ENCODE results near the gene TGFB1I1.

TGFB1I1 gene

DNA sequence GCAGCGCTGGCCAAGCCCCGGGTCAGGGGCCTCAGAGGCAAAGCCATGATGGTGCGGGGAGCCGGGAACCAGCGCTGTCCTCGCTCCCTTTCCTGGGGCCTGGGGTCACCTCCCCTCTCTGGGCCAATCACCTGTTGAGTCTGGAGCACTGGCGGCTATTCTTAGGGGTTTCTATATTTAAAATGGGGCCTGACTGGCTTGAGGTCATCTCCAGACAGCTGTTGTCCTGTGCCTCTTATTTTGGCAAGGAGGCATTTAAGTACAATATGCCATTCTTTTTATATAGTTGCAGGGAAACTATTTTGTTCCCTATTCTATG, 43.7 kb upstream of the TGFB1I1 start, which contains the start of gene COX6A2:
Gene COX6A2 (minus strand): TSS at position 82 of the 319 bp plus-strand sequence. CDS start 35 bp downstream, at position 47.
- Histone ChIP-seq H3K36me3 (replicated peaks; ENCODE audit: low read depth, low read length) (no peaks in the 10 kb centered on the region), H3K4me1 (ENCODE audit: low read length) (no peaks in the 10 kb centered on the region), H4K20me1 (ENCODE audit: insufficient read depth, low read length) (no peaks in the 10 kb centered on the region), H3K4me3 (ENCODE audit: low read length) (no peak within 1 kb of the TSS), H3K27ac (ENCODE audit: low read length) (no peak within 1 kb of the TSS), H3K79me2 (ENCODE audit: low read length) (no peaks in the 10 kb centered on the region), H3K9ac (ENCODE audit: low read length) (no peak within 1 kb of the TSS), H2AFZ (ENCODE audit: low read depth, low read length) (no peak within 1 kb of the TSS), H3K4me2 (ENCODE audit: low read length) (no peak within 1 kb of the TSS), H3K9me3 (ENCODE audit: insufficient read depth, low read length) (no peaks in the 10 kb centered on the region), H3K27me3 (ENCODE audit: low read depth, low read length) (no peaks in the 10 kb centered on the region)
- no peak for TF ChIP-seq EZH2phosphoT487 (IDR thresholded peaks at IDR 0.05; ENCODE audit: low read depth)
- TF ChIP-seq, protein P1, sequence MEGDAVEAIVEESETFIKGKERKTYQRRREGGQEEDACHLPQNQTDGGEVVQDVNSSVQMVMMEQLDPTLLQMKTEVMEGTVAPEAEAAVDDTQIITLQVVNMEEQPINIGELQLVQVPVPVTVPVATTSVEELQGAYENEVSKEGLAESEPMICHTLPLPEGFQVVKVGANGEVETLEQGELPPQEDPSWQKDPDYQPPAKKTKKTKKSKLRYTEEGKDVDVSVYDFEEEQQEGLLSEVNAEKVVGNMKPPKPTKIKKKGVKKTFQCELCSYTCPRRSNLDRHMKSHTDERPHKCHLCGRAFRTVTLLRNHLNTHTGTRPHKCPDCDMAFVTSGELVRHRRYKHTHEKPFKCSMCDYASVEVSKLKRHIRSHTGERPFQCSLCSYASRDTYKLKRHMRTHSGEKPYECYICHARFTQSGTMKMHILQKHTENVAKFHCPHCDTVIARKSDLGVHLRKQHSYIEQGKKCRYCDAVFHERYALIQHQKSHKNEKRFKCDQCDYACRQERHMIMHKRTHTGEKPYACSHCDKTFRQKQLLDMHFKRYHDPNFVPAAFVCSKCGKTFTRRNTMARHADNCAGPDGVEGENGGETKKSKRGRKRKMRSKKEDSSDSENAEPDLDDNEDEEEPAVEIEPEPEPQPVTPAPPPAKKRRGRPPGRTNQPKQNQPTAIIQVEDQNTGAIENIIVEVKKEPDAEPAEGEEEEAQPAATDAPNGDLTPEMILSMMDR (IDR thresholded peaks at IDR 0.05; ENCODE audit: low read depth, low read length): no peak

DNA sequence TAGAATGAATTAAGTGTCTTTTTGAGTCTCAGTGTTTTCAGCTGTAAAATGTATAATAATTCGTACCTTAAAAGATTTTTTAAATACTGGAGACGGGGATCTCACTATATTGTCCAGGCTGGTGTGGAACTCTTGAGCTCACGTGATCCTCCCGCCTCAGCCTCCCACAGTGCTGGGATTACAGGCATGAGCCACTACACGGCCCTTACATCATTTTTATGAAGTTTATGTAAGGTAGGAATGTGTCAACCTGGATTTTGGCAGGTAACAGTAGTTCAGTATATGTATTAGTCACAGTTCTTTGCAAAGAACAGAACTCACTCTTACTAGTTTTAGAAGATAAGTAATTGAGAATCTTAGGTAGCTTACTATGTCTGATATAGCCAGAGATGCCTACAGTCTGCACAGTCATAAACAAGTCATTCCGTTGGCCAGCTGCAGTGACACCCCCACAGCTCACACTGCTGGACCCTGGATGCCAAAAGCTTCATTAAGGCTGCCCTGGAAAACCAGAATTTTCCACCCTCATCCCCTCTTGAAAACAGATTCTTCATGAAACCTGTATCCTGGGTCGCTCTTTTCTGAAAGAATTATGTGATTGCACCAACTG, 43.2 kb upstream of the TGFB1I1 start:
- no peak overlapping the region for H2AFZ ChIP-seq (ENCODE audit: low read depth, low read length)
- H3K9me3 ChIP-seq (ENCODE audit: insufficient read depth, low read length): no peaks in the 10 kb centered on the region
- H3K4me3 ChIP-seq (ENCODE audit: low read length): no peak overlapping the region
- no peak overlapping the region for H3K4me2 ChIP-seq (ENCODE audit: low read length)
- H3K27ac ChIP-seq (ENCODE audit: low read length): no peak overlapping the region
- H3K27me3 ChIP-seq (ENCODE audit: low read depth, low read length): no peaks in the 10 kb centered on the region
- no peaks in the 10 kb centered on the region for H3K4me1 ChIP-seq (ENCODE audit: low read length)
- H3K79me2 ChIP-seq (ENCODE audit: low read length): no peaks in the 10 kb centered on the region
- TF ChIP-seq, protein P1 (IDR thresholded peaks at IDR 0.05; ENCODE audit: low read depth, low read length): no peak
- TF ChIP-seq EZH2phosphoT487 (IDR thresholded peaks at IDR 0.05; ENCODE audit: low read depth): no peak
- no peaks in the 10 kb centered on the region for H3K36me3 ChIP-seq (replicated peaks; ENCODE audit: low read depth, low read length)
- no peak overlapping the region for H3K9ac ChIP-seq (ENCODE audit: low read length)
- no peaks in the 10 kb centered on the region for H4K20me1 ChIP-seq (ENCODE audit: insufficient read depth, low read length)

DNA sequence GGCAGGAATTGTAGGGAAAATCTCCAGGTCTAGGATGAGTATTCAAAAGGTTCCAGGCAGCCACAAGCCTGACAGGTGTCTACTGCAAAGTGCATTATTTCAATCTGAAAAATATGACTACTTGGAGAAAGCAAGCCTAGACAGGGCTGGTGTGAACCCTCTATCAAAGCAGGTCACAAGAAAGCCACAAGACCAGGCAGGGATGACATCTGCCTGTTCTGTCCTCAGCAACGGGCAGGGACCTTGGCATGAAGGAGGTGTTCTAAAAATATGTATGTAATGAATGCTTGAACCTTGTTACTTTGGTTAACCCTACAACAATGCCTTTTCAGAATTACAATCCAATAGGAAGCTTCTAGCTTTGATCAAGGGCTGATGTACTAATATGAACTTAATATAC, 42.6 kb upstream of the TGFB1I1 start:
- no peaks in the 10 kb centered on the region for H4K20me1 ChIP-seq (ENCODE audit: insufficient read depth, low read length)
- no peak overlapping the region for H3K4me2 ChIP-seq (ENCODE audit: low read length)
- H2AFZ ChIP-seq (ENCODE audit: low read depth, low read length): no peak overlapping the region
- no peaks in the 10 kb centered on the region for H3K36me3 ChIP-seq (replicated peaks; ENCODE audit: low read depth, low read length)
- H3K79me2 ChIP-seq (ENCODE audit: low read length): no peaks in the 10 kb centered on the region
- H3K4me1 ChIP-seq (ENCODE audit: low read length): no peaks in the 10 kb centered on the region
- H3K9ac ChIP-seq (ENCODE audit: low read length): no peak overlapping the region
- no peak overlapping the region for H3K4me3 ChIP-seq (ENCODE audit: low read length)
- H3K27ac ChIP-seq (ENCODE audit: low read length): no peak overlapping the region
- TF ChIP-seq, protein P1 (IDR thresholded peaks at IDR 0.05; ENCODE audit: low read depth, low read length): no peak
- TF ChIP-seq EZH2phosphoT487 (IDR thresholded peaks at IDR 0.05; ENCODE audit: low read depth): no peak
- H3K9me3 ChIP-seq (ENCODE audit: insufficient read depth, low read length): no peaks in the 10 kb centered on the region
- H3K27me3 ChIP-seq (ENCODE audit: low read depth, low read length): no peaks in the 10 kb centered on the region

DNA sequence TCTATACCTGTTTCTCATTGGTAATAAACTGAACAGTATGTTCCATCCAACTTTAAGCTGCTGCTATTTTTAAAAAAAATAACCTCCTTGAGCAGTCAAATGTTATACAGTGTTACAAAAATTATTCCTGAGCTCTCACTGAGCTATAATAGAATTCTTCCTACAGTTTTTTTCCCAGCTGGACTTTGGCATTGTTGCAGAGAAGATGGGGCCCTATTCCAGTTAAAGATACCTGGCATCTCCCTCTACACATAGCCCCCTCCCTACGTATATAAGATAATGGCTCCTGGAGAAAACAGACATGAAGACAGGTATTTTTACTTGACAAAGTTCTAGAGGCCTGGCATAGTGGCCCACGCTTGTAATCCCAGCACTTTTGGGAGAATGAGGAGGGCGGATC, 42.2 kb upstream of the TGFB1I1 start:
- no peaks in the 10 kb centered on the region for H3K27me3 ChIP-seq (ENCODE audit: low read depth, low read length)

More for the DNA sequence above, 42.2 kb upstream of the TGFB1I1 start:
- Histone ChIP-seq H3K9me3 (ENCODE audit: insufficient read depth, low read length) (no peaks in the 10 kb centered on the region), H3K4me2 (ENCODE audit: low read length) (no peak overlapping the region), H2AFZ (ENCODE audit: low read depth, low read length) (no peak overlapping the region), H4K20me1 (ENCODE audit: insufficient read depth, low read length) (no peaks in the 10 kb centered on the region), H3K36me3 (replicated peaks; ENCODE audit: low read depth, low read length) (no peaks in the 10 kb centered on the region), H3K4me1 (ENCODE audit: low read length) (no peaks in the 10 kb centered on the region), H3K4me3 (ENCODE audit: low read length) (no peak overlapping the region), H3K9ac (ENCODE audit: low read length) (no peak overlapping the region), H3K27ac (ENCODE audit: low read length) (no peak overlapping the region), H3K79me2 (ENCODE audit: low read length) (no peaks in the 10 kb centered on the region)
- no peak for TF ChIP-seq EZH2phosphoT487 (IDR thresholded peaks at IDR 0.05; ENCODE audit: low read depth)
- TF ChIP-seq, protein P1 (IDR thresholded peaks at IDR 0.05; ENCODE audit: low read depth, low read length): no peak
